ENCODE results near the gene ARSK.

DNA sequence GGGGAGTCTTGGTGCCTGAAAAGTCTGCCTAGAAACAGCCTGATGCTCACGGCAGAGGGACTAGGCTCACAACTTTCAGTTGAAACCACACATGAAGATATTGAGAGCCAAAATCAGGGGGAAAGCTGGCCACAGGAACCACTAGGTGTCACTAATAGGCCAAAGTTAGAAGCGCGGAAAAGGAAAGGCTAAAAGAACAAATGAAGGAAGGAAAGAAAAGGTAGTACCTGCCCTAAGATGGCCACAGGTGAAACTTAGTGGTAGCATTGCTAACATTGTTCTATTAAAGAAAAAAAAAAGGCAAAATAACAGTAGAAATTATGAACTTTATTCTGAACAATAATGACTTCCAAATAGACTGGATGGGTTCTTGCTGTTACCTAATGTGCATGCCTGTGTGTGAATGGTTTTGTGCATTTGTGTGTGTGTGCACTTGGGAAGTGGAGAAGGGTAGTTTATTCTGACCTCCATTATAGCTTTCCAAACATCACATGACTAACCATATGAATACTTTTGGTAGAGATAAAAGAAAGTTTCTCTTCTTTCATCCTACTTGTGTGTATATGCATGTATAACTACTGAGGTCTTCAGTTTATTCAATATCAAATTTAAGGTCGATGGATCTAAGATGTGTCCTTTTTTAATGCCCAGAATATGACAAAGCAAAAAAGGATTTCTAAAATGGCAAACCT lies 89.6 kb downstream of the ARSK start:
- TF ChIP-seq POLR2AphosphoS5 (IDR thresholded peaks at IDR 0.05) = peak; percentile 66
- TF ChIP-seq, protein P1, sequence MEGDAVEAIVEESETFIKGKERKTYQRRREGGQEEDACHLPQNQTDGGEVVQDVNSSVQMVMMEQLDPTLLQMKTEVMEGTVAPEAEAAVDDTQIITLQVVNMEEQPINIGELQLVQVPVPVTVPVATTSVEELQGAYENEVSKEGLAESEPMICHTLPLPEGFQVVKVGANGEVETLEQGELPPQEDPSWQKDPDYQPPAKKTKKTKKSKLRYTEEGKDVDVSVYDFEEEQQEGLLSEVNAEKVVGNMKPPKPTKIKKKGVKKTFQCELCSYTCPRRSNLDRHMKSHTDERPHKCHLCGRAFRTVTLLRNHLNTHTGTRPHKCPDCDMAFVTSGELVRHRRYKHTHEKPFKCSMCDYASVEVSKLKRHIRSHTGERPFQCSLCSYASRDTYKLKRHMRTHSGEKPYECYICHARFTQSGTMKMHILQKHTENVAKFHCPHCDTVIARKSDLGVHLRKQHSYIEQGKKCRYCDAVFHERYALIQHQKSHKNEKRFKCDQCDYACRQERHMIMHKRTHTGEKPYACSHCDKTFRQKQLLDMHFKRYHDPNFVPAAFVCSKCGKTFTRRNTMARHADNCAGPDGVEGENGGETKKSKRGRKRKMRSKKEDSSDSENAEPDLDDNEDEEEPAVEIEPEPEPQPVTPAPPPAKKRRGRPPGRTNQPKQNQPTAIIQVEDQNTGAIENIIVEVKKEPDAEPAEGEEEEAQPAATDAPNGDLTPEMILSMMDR (IDR thresholded peaks at IDR 0.05) = peak; percentile 59 to 87 (median 70)
- TF ChIP-seq POLR2A (IDR thresholded peaks at IDR 0.05) = no peak

All from prostate gland (tissue), 2 donors.